Progenitor cell of endocrine pancreas (in vitro differentiated cells): Measurements from ENCODE around the gene SLC25A27. TPM values are rescaled to one million over a fixed set of nuclear protein-coding genes. Genes with fewer than 3 reads are reported as not detected.

Experiments
- DNase-seq: peaks from one replicate; pipeline ENCODE4 v3.0.0; 2021; ENCODE audit warnings: low spot score; ENCODE audit not compliant: unreplicated experiment
- H3K27ac Mint-ChIP-seq: 2 replicates; pipeline ENCODE4 v1.8.0; 2021; ENCODE audit warnings: mild to moderate bottlenecking, moderate library complexity, mixed read lengths
- H3K27me3 Mint-ChIP-seq: 2 replicates; pipeline ENCODE4 v1.8.0; 2021; ENCODE audit warnings: mixed read lengths
- H3K36me3 Mint-ChIP-seq: 2 replicates; pipeline ENCODE4 v1.8.0; 2022; ENCODE audit warnings: mixed read lengths; ENCODE audit not compliant: insufficient read depth
- H3K4me1 Mint-ChIP-seq: 2 replicates; pipeline ENCODE4 v1.8.0; 2021; ENCODE audit warnings: low read depth, mixed read lengths
- H3K4me3 Mint-ChIP-seq: 2 replicates; pipeline ENCODE4 v1.8.0; 2021; ENCODE audit warnings: low read depth, mild to moderate bottlenecking, moderate library complexity, mixed read lengths
- H3K9me3 Mint-ChIP-seq: 2 replicates; pipeline ENCODE4 v1.8.0; 2021; ENCODE audit warnings: low read depth, mixed read lengths
- total RNA-seq: library from RNA; stranded (reverse); gene quantifications from 2 replicates; pipeline ENCODE4 v1.2.1, GENCODE V29; 2021
- TF ChIP-seq, protein P1 (sequence below): fragments of 200-600 bp; sonication (generic); IDR thresholded peaks from one replicate; pipeline ENCODE4 v1.5.0; 2021; ENCODE audit warnings: antibody characterized with exemption, mild to moderate bottlenecking; ENCODE audit not compliant: unreplicated experiment

The SLC25A27 gene
- total RNA-seq, 1 donor from 2014 or later: 31.9 TPM

- Mint-ChIP-seq H3K27ac (no peak overlapping the region), H3K4me1 (peaks cover 4% of the 10 kb centered on the region), H3K9me3 (peaks cover 2% of the 10 kb centered on the region), H3K27me3 (peaks cover 52% of the 10 kb centered on the region), H3K4me3 (no peak overlapping the region), H3K36me3 (no peaks in the 10 kb centered on the region)
- TF ChIP-seq, protein P1, sequence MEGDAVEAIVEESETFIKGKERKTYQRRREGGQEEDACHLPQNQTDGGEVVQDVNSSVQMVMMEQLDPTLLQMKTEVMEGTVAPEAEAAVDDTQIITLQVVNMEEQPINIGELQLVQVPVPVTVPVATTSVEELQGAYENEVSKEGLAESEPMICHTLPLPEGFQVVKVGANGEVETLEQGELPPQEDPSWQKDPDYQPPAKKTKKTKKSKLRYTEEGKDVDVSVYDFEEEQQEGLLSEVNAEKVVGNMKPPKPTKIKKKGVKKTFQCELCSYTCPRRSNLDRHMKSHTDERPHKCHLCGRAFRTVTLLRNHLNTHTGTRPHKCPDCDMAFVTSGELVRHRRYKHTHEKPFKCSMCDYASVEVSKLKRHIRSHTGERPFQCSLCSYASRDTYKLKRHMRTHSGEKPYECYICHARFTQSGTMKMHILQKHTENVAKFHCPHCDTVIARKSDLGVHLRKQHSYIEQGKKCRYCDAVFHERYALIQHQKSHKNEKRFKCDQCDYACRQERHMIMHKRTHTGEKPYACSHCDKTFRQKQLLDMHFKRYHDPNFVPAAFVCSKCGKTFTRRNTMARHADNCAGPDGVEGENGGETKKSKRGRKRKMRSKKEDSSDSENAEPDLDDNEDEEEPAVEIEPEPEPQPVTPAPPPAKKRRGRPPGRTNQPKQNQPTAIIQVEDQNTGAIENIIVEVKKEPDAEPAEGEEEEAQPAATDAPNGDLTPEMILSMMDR: no peak
- DNase-seq: no peak
Measured at GRCh38 chr6:46689657-46690056, 36.9 kb downstream of the SLC25A27 start.

- Mint-ChIP-seq H3K27me3 (peaks cover 52% of the 10 kb centered on the region), H3K4me1 (peaks cover 4% of the 10 kb centered on the region), H3K27ac (no peak overlapping the region), H3K36me3 (no peaks in the 10 kb centered on the region), H3K4me3 (no peak overlapping the region), H3K9me3 (peaks cover 2% of the 10 kb centered on the region)
- TF ChIP-seq, protein P1: no peak
- DNase-seq: no peak
Measured at GRCh38 chr6:46690141-46690755, 37.5 kb downstream of the SLC25A27 start.

DNA sequence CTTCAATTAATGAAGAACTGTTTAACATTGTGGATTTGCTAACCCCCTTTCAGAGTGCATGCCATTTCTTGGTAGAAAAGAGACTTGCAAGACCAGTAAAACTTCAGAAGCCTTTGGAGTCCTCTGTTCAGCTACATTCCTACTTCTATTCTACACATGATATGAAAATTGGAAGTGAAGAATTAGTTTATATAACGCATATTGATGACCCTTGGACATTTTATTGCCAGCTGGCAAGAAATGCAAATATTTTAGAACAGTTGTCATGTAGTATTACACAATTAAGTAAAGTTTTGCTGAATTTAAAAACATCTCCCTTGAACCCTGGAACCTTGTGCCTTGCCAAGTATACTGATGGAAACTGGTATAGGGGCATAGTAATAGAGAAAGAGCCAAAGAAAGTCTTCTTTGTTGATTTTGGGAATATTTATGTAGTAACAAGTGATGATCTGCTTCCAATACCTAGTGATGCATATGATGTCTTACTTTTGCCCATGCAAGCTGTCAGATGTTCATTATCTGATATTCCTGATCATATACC, 38.2 kb downstream of the SLC25A27 start:
- Mint-ChIP-seq H3K9me3 (peaks cover 2% of the 10 kb centered on the region), H3K4me1 (peaks cover 10% of the 10 kb centered on the region), H3K36me3 (no peaks in the 10 kb centered on the region), H3K27ac (no peak overlapping the region), H3K4me3 (no peak overlapping the region), H3K27me3 (peaks cover 52% of the 10 kb centered on the region)
- TF ChIP-seq, protein P1: no peak
- DNase-seq: no peak

- Mint-ChIP-seq H3K4me3 (no peak overlapping the region), H3K9me3 (no peaks in the 10 kb centered on the region), H3K4me1 (peaks cover 10% of the 10 kb centered on the region), H3K27me3 (peaks cover 49% of the 10 kb centered on the region), H3K36me3 (no peaks in the 10 kb centered on the region), H3K27ac (no peak overlapping the region)
- TF ChIP-seq, protein P1: no peak
- no peak for DNase-seq
Measured at GRCh38 chr6:46699970-46700369, 47.2 kb downstream of the SLC25A27 start.

DNA sequence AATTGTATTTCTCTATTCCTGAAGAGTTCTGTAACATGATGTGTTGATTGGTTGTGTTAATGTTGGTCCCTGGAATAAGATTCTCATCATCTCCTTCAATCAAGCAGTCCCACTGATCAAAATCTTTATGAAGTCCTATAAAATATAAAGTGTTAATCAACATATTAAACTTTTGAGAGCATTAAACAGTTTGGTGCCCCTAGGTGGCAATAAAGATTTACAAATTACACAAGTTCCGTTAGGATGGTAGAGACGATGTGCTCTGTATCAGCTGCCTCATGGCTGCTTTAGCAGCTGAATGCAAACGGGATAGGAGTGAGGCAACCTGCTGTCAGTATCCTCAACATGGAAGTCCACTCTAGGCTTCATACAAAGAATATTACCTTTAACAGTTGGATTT, 51.8 kb downstream of the SLC25A27 start:
- Mint-ChIP-seq H3K27me3 (peaks cover 49% of the 10 kb centered on the region), H3K4me3 (no peak overlapping the region), H3K36me3 (no peaks in the 10 kb centered on the region), H3K9me3 (peaks cover 3% of the 10 kb centered on the region), H3K27ac (no peak overlapping the region), H3K4me1 (no peaks in the 10 kb centered on the region)
- DNase-seq: no peak
- TF ChIP-seq, protein P1: no peak
